ENCODE measurements around the gene GALNT18.

GALNT18 gene

DNA sequence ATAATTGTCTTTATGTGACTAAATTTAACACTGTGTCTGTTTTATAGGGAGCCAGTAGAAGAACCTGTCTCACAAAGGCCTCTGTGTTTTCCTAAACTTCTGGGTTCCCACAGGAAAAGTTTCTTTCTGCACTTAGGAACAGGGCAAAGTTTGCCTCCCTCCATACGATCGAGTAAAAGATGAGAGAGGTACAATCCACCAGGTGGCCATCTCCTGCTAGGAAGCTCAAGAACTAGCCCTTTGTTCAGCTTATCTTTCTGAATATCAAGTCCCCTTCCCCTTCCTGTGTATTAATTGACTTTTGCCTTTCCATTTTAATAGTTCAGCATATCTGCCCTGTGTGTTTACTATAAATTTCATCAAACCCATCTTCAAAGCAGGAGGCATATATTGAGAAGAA lies 286.8 kb downstream of the GALNT18 start:
- no peak for DNase-seq

DNA sequence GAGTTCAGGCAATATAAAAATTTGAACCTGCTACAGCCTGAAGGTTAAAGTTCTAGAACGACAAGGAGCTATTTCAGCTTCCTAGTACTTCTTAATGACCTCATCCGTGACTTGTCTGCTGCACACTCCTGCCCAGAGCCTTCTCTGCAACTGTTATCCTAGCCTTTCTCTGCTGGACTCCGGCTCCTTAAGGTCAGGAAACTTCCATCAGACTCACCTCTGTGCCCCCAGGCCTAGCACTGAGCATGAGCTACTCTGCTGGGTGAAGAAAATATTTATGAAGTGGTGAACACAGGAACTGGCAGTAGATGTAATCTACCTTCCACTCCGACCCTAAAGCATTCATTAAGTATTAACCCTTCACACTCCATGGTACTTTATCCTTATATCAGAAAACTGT lies 287.2 kb downstream of the GALNT18 start:
- no peak for DNase-seq

DNA sequence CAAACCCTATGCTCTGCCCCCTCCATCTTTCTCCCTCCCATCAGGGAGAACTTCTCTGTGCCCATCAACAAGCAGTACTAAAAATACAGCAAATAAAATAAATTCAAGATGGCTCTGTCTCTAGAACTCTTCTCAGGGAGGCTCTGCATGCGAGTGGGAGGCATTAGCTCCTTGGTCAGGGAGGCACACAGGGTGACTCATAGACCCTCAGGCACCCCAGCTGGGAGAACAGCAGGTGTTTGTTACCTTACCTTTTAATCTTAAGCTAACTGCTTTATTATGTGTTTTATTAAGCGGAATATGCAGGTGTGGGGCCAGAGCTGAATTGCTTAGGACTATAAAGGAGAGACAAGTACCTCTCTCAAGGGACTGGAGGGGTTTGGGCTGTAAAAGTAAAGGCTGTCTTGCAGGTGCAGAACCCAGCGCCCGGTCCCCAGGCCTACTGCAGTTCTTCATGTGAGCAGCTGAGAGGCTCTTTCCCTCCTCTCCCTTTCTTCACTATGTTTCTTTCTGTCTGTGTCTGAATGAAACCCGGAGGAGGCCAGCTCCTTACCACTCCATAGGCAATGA lies 289.6 kb downstream of the GALNT18 start:
- DNase-seq = no peak

DNA sequence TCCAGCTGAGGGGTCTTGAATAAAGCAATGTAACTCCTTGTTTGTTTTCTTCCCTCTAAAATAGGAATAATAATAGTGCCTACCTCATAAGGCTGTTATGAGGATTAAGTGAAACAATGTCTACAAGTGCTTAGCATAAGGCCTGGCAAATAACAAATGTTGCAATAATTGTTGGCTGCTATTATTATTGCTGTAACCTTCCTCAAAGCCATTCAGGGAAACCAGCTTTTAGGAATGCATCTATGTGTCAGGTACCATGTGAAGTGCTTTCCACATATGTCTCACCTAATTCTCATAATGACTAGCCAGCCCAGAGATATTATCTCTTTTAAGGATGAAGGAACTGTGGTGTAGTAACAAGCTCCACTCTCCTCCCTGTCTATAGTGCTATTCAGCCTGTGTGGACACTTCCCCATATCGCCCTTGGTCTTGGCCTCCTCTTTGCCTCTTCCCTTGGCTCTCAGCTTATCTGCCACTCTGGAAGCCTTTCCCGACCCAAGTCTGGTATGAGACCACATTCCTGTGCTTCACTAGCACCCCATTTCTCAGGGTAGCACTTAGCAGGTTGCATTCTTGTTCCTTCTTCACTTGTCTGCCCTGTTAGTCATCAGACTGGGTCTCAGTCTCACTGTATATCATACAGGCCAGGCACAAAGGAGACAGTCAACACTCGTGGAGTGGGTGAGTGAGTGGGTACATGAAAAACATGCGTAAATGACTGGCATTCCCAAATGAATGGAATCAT lies 292.6 kb downstream of the GALNT18 start:
- no peak for DNase-seq

DNA sequence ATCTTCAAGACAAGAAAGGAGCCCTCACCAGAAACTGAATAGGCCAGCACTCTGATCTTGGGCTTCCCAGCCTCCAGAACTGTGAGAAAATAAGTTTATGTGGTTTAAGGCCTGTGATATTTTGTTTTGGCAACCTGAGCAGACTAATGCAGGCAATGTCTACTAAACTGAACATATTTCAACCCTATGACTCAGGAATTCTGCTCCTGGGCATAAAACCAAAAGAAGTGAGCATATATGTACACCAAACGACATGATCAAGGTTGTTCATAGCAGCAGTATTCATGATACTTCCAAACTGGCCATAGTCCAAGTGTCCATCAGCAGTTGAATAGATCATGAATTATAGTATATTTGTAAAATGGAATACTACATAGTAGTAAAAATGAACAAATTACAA lies 297.7 kb downstream of the GALNT18 start:
- DNase-seq = no peak

DNA sequence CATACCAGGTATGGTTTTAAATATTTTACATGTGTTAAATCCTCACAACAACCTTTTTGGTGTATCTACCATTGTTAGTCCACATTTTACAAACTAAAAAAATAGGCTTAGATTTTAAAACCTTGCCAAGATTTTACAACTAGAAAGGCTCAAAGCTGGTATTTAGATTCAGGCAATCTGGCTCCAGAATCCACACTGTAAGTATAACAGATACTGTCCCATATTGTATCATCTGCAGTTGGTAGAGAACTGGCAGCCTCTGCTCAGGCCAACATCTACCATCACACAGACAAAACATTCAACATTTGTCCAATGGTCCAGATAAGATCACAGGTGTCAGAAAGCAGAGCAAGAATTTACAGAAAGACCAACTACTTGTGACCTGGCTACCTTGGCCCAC lies 299.7 kb downstream of the GALNT18 start:
- no peak for DNase-seq

DNA sequence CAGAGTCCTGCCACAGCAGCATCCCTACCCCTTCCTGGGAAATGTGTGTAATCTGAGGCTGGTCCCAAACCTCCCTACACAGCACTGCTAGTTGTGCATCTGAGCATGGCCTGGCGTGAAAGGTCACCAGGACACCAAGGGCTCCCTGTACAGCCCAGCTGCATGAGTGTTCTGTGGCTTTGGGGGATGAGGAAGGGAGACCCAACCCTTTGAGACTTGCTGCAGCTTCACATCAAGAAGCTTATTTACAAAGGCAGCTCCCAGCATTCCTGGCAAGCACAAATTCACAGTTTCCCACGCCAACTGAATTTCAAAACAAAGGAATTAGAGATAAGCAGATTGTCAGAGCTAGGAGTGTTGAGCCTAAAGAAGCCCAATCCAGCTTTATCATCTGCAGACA lies 301.0 kb downstream of the GALNT18 start:
- no peak for DNase-seq

DNA sequence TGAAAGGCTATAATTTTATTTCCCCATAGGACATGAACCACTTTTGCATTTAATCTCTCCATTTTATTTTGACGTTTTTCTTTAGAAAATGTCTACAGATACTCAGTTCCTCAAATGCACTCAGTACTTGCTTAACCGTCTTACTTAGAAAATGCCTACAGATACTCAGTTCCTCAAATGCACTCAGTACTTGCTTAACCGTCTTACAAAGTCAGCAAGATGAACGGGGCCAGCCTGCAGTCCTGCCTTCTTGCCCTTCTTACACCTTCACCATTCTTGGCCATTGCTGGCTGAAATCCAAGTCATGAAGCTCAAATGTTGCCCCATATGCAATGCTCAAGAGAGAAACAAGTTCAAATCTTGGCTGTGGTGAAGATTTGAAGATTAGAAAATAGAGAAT lies 302.8 kb downstream of the GALNT18 start:
- DNase-seq = no peak

DNA sequence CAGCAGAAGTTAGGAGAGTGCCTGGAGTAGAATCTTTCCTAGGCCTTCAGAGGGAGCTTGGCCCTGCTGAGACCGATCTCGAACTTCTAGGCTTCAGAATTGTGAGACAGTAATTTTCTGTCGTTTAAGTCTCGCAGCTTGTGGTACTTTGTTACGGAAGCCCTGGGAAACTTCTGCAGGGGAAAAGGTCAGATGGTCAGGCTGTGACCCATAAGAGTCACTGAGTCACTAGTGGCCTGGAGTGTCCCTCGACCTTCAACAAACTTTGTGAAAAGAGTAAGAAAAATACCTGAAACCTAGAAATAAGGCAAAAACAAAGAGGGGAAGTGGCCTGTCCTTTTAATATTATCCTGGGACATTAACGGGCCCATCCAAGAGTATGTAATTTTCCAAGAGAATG lies 303.3 kb downstream of the GALNT18 start:
- no peak for DNase-seq

DNA sequence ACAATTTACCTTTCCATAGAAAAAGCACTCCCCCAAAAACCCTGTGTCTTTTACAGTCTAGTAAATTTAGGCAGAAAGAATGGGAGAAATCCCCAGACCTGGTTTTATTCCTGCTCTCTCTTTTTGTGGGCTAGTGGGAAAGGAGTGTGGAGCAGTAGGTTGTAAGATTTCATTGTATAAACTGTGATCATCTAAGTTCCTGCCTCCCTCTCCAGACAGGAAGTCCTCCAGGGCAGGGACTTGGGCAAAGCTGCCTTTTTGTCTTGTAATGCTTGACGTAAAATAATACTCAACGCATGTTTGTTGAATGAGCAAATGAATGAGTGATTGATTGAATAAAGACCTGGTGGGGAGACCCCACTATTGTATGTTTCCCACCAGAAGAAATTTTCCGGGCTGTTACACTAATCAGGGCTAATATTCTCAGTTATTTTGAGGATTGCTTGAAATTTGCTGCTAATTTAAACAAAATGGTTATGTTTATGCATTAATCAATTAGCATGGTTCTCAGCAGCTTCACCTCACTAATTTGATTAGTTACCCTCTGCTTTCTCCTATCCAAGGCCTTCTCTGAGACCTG lies 305.1 kb downstream of the GALNT18 start:
- no peak for DNase-seq

DNA sequence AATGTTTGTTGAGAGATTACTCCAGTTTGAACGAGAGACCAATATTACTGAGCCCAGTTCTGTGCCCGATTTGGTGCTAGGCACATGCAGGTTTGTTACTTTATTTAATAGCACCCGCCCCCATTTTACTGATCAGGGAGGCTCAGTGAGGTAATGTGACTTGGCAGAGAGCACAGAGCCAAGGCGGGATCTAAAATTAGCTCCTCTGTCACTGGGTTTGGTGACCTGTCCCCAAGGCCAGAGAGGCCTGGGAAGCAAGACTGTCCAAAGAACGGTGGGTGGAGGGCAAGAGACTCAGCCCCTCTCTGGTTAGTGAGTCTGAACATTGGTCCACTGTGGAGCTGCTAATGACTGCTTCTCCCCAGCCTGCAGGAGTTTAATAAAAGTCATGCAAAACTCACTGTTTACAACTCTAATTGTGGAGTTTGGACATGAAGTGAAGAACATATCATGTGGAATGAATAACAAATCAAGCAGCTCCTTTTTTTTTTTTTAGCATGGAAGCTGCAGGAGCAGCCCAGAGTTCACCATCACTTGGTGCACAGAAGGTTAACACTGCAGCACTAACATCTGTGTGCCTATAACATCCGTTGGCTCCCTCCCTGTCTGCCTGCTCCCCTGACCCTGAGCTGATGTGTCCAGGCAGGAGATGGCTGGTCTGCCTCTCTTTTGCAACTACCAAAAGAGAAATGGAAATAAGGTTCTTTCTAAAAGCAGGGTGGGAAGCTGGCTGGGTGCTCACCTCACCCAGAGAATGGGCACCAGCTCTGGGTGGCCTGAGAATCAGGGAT lies 307.7 kb downstream of the GALNT18 start:
- DNase-seq = no peak

DNA sequence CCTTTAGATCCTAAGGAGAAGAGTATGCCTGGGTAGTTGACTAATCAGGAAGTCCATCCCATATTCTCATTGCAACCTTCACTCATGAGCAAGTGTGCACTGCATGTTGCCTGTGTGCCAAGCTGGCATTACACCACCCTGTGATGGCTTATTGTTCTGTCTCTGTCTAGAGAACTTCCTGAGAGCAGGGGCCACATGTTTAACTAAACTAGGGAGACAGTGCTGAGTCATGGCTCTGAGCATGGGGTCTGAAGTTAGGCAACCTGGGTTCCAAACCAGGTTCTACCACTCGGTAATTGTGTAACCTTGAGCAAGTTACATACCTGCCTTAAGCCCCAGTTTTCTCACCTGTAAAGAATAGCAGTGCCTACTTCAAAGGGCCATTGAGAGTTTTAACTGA lies 308.4 kb downstream of the GALNT18 start:
- no peak for DNase-seq

DNA sequence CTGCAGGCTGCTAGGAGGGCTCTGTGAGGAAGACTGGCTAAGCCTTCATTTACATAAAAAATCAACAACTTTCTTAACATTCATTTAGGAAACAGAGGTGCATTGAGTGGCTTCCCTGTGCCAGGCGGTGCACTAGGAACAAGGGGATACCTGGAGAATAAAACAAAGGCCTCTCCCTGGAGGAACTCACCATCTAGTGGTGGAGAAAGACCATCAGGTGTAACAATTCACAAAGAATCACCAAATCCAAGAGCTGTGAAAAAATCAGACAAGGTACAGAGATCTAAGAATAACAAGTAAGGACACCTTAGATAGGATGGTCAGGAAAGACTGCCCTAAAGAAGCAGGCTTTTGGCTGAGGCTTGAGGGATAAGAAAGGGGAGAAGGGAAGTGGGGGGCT lies 309.1 kb downstream of the GALNT18 start:
- no peak for DNase-seq

DNA sequence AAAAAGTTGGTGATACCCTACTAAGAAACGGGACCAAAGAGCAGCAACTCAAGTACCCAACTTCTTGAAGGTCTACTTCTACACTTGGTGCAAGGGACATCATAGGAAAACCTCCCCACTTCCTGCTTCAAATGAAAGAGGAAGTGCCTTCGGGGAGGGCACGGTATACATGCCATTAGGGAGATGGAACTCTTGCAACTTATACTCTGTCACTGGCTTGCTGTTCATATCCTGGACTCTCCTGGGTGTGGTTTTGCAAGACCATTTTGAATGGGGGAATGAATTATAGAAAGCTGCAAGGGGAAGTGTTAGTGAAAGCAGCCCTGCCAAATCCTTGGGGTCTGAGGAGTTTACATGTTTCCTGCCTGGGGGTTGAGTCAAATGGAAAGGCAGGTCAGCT lies 310.6 kb downstream of the GALNT18 start:
- no peak for DNase-seq

DNA sequence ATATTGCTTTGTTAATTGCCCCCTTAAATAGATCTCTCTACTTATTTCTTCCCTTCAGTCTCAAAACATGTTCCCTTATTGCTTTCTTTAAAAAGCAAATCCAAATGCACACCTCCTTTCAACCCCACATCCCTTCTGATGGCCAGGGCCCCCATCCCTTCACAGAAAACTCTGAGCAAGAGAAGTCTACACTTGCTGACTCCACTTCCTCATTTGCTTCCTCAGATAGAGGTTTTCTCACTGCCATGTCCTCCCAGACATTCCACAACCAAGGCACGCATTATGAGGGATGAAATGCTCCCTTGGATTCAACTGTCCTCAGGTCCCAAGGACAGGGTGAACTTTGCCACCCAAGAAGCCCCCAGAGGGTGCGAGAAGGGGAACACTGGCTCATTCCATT lies 311.9 kb downstream of the GALNT18 start:
- DNase-seq = no peak

DNA sequence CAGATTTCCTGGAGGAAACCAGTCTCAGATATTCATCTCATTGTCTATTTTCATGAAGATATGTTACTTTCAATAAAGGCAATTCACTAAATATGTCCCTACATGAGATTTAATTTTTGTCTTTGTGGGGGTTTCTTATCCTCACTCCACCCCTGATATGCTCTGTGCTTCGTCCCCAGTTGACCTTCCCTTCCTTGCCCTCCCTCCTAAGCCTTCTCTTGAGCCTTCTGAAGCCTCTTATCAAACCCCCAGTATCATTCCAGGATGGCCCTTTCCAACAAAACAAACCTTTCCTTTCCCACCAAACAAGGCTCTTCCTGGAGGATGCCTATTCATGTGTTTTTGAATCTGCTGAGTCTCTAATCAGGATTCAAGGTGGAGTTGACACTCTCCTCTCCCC lies 313.6 kb downstream of the GALNT18 start:
- DNase-seq = no peak

DNA sequence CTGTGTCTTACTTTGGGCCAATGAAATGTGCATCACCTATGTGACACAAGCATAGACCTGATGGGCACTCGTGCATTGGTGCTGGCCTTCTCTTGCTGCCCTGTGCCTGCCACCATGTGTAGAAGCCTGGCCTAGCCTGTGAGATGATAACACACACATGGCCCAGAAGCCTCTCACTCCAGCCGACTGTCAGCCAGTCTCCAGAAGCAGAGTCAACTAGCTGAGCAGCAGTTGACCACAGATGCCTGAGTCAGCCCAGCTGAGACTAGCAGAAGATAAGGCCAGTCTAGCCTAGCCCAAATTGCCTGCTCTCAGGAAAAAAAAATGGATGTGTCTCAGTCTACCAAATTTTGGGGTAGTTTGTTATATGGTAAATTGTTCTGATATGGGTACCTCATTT lies 314.9 kb downstream of the GALNT18 start:
- no peak for DNase-seq

DNA sequence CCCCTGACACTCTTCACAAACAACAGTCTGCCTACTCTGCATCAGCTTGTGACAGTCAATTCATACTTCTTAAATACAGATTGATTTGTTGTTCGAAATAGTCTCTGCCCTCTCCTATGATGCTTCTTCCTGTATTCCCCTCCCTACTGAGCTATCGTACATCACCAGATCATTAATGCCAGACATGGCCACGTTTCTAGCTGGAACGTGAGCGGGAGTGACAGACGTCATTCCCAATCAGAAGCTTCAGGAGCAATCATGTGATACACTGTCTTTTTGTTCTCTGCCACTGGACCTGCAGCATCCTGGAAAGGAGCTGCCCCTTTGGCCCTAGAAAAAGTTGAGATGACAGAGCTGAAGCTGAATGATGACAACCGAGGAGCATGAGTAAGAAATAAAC lies 317.3 kb downstream of the GALNT18 start:
- no peak for DNase-seq

DNA sequence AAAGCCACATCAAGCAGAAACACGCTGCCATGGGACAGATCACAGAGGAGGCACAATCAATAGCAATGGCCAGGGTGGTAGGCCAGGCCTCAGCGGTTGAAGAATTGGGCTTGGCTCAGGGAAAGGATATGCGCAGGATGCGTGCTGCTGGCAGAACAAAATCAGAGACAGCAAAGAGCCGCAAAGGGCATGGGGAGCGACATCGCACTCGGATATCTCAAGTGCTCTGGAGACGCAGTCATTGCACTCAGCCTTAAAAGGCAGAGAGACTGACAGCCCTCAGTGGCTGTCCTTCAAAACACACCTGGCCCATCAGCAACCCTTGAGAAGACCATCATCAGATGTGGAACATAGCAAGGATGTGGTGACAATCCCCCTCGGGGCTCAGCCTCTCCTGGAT lies 319.2 kb downstream of the GALNT18 start:
- no peak for DNase-seq

DNA sequence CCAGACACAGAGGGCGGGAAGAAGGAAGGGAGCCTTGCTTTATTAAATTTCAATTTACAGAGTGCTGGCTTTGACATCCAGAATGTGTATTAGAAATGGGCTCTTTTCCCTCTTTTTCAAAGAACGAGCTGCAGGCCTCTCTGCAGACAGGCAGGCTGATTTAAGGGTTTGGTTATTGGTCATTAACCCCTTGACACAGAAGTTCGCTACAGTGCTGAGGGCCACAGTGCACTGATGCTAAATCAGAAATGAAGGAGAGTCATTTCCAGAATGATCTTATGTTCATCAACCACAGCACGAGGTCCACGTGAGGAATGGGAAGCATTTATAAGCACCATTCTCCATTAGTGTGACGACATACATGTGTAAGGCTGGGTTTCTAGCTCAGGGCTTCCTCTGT lies 320.6 kb downstream of the GALNT18 start:
- no peak for DNase-seq

DNA sequence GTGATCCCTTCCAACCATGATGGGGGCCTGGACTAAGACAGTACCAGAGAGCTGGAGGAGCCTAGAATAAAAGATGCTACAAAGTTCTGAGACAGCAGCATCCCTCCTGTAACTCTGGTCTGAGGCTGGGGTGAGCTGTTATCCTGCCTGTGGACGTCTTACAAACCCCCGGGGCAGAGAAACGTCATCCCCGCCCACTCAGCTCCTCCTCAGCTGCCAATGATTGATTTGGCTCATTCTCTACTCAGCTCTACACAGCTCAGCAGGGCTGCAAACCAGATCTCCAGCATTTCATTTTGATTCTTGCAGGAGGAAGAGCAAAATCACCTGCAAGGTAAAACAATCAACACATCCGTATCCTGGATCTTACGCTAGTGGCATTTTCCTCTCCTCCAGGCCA lies 324.2 kb downstream of the GALNT18 start:
- no peak for DNase-seq

DNA sequence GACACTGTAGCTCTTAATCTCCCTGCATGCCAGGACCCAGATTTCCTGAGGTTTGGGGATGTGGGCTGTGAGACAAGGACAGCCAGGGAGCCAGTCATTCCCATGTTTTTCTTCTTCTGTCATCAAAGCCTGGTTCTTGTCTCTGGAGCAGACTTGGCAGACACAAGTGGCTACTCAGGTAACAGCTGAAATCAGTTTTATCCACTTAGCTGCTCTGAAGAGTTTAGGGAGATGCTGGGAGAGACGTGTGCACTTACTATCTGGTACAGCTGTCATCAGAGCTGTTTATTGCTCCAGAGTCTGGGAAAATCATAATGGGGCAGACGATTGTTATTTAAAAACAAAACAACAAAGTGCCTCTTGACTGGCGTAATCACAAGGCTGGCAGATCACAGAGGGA lies 325.4 kb downstream of the GALNT18 start:
- DNase-seq = no peak

DNA sequence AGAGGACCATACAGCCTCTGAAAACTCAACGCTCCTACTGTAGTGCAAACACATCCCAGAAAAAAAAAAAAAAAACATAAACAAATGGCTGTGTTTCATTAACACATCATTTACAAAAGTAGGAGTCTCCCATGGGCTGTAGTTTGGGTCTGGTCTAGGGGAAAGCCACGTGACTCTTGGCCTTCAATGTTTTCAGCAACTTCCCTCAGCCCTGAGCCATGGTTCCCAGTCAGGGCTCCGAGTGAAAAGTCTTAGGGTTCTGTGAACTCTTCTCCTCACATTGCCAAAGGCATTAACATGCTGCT lies 327.3 kb downstream of the GALNT18 start:
- DNase-seq = no peak
